Activated naive CD4-positive, alpha-beta T cell (primary cell): ENCODE data around the gene ELAVL1.
A peak's percentile ranks its signal among the peaks of the same experiment; 100 is the strongest.
"Not testable (repeated sequence)": the region's sequence is repeated elsewhere in the genome, so short reads cannot be mapped to it uniquely, and the experiment has no call there.

Experiments
- DNase-seq, 4 experiments: peaks; one replicate each; lab custom pipeline; 2025; lab: John Stamatoyannopoulos, UW

The ELAVL1 gene

DNA sequence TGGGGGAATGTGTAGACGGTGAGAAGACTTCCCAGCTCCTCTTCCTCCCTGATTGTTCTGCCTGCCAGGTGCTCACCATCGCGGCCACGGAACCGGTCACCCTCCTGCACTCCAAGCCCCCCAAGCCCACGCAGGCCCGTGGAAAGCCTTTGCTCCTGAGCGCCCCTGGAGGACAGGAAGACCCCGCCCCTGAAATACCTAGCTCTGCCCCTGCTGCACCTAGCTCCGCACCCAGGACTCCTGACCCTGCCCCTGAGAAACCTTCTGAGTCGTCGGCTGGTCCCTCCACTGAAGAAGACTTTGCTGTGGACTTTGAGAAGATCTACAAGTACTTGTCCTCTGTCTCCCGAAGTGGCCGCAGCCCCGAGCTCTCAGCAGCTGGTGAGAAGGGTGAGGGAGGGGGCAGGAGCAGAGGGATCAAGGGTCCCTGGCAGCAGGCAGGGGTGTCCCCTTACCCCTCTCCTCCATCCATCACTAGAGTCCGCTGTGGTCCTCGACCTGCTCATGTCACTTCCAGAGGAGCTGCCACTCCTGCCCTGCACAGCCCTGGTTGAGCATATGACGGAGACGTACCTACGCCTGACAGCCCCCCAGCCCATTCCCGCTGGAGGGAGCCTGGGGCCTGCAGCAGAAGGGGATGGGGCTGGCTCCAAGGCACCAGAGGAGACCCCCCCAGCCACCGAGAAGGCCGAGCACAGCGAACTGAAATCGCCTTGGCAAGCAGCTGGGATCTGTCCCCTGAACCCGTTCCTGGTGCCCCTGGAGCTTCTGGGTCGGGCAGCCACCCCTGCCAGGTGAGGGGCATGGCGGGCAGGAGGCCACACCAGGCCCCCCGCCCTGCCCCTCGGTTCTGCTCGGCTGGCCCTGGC, 83.2 kb downstream of the ELAVL1 start:
- no peak for DNase-seq

DNA sequence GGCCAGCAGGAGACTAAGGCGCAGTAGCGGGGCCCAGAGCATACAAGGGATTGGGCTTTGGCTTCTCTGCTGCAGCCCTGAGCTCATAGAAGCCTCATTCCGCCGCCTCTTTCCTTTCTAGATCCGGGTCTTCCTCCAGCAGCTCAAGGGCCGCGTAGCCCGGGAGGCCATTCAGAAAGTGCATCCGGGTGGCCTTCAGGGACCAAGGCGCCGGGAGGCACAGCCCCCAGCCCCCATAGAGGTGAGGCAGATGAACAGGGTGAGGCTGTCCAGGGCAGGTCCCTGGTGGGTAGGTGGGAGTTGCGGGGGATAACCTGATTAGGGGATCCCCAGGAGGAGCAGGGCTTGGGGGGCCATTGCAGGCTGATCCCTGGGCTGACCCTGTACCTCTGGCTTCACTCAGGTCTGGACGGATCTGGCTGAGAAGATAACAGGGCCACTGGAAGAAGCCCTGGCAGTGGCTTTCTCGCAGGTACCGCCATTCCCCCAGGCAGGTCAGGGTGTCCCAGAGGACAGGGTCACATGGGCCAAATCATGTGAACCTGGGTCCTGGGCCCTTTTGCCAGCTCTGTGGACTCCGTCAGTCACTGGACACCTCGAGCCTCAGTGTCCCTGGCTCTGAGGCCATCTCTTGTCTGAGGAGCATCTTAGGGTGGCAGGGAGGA, 84.0 kb downstream of the ELAVL1 start:
- no peak for DNase-seq

DNA sequence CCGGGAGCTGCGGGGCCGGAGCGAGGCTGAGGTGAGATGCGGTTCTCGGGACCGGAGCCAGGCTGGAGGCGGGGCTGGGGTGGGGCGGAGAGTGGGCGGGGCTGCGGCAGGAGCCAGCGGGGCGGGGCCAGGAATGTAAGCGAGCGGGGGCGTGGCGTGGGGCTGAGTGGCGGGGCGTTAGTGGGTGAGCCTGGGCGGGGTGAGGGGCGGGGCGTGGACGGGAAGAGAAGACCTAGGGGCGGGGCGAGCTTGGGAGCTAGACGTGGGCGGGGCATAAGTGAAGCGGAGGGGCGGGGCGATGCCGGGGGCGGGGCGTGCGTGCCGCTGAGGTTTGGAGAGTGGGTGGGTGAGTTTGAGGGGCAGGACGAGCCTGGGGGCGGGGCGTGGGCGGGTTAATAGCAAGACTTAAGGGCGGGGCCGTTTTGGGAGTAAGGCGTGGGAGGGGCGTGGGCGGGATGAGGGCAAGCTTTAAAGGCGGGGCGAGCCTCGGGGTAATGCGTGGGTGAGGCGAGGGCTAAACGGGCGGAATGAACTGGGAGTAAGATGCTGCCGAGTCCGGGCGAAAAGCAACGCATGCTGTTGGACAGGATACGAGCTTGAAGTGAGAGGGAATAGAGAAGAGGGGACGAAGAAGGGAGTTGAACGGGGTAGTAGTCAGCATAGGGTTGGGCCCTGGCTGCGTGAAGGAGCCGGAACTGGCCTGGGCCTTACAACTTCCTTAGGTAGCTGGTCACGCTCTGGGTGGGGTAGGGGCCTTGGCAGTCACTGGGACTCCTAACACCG, 84.7 kb downstream of the ELAVL1 start:
- peak; percentile 90 to 100 (median 100) for DNase-seq

GRCh38 chr19:7919610-7920518, 85.6 kb downstream of the ELAVL1 start, which contains the start of gene SNAPC2:
Gene SNAPC2, plus strand, starts transcription at chr19:7920338. Its CDS starts 29 bp downstream, at chr19:7920367.
- DNase-seq: peak; percentile 84 to 95 (median 90)

GRCh38 chr19:7918615-7919421, 86.6 kb downstream of the ELAVL1 start:
- no peak for DNase-seq

DNA sequence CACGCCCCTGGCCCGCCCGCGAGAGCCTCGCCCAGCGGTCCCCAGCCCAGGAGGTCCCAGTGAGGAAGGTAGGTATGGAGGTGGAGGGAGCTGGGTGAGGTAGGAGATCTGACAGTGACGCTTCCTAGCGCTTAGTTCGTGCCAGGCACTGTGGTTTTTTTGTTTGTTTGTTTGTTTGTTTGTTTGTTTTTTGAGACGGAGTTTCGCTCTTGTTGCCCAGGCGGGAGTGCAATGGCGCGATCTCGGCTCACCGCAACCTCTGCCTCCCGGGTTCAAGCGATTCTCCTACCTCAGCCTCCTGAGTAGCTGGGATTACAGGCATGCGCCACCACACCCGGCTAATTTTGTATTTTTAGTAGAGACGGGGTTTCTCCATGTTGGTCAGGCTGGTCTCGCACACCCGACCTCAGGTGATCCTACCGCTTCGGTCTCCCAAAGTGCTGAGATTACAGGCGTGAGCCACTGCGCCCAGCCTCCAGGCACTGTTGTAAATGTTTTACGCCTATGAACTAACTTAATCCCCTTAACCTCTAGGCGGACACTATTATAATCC, 87.3 kb downstream of the ELAVL1 start:
- not testable (repeated sequence) for DNase-seq

GRCh38 chr19:7917267-7918061, 88.0 kb downstream of the ELAVL1 start:
- peak in 3 of 4 experiments; percentile 20 to 60 (median 35) for DNase-seq

GRCh38 chr19:7916955-7917266, 88.5 kb downstream of the ELAVL1 start:
- DNase-seq: no peak

DNA sequence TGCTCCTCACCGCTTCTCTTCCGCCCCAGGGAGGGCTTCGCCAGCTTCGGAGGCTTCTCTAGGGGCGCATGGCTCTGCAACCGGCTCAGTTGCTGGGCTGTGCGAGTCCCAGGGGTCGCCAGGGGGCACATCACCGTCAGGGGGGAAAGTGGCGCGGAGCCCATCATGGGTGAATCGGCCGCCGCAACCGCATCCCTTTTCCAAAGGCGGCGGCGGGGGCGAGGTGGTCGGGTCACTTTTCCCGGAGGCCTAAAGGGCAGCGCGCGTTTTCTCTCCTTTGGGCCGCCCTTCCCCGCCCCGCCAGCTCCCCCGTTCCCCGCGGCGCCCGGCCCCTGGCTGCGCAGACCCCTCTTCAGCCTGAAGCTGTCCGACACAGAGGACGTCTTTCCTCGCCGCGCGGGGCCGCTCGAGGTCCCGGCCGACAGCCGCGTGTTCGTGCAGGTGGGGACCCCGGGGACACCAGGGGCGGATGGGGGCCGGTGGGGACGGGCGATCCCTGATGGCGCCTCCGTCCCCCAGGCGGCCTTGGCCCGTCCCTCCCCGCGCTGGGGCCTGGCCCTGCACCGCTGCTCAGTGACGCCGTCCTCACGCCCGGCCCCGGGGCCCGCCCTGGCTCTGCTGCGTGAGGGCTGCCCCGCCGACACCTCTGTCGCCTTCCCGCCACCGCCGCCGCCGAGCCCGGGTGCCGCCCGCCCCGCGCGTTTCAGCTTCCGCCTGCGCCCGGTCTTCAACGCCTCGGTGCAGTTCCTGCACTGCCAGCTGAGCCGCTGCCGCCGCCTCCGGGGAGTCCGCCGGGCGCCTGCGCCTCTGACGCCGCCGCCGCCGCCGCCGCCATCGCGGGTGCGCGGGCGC, 89.1 kb downstream of the ELAVL1 start:
- peak in 3 of 4 experiments; percentile 19 to 44 (median 31) for DNase-seq

- DNase-seq: no peak
Measured at GRCh38 chr19:7915250-7916102, 90.0 kb downstream of the ELAVL1 start.

DNA sequence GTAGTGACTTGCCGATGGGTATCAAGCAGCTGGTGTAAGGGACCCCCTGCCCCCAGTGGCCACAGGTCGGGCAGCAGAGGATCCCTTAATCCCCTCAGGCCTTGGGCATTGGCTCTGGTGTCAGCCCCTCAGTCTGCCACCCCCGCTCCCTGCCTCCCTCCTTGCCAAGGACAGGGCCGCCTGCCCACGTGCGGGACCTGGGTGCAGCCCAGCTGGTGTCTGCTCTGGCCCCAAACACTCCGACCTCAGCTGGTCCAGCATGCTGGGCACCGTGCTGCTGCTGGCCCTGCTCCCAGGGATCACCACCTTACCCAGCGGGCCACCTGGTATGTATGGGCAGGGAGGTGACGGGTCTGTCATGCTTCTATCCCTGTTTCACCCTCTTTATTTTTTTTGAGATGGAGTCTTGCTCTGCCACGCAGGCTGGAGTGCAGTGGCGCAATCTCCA, 90.8 kb downstream of the ELAVL1 start, which contains the start of gene TGFBR3L:
Gene TGFBR3L, plus strand, starts transcription at position 233 of the 448 bp plus-strand sequence.
- no peak for DNase-seq

DNA sequence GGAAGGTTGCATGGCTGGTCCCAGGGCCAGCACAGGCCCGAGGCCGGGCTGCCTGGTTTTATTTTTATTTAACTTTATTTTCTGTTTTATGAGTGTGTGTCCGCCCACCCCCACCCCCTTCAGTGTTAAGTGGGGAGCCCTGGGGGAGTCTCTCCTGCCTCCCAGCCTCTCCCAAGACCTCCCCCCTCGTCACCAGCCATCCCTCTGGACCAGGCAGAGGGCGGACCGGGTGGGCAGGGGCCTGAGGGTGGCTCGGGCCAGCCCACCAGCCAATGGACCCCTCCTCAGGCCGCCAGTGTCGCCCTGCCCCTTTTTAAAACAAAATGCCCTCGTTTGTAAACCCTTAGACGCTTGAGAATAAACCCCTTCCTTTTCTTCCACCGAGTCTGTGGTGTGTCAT, 91.3 kb downstream of the ELAVL1 start:
- no peak for DNase-seq

DNA sequence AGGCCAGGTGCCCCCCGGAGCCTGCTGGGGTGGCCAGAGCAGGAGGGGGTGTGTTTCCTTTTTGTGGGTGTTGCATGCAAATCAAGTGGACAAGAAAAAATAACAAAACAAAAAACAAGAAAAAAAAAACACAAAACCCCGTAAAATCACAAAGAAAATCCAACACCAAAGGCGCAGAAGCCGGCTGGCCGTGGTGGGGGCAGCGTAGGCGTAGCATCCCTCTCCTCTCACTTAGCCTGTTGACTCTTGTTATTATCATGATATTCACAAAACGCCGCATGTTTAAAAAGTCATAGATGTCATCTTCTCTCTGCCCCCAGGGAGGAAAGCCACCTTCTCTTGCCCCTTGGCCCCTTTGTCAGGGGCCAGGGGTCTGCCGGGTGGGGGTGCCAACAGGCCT, 91.8 kb downstream of the ELAVL1 start:
- DNase-seq: no peak

DNA sequence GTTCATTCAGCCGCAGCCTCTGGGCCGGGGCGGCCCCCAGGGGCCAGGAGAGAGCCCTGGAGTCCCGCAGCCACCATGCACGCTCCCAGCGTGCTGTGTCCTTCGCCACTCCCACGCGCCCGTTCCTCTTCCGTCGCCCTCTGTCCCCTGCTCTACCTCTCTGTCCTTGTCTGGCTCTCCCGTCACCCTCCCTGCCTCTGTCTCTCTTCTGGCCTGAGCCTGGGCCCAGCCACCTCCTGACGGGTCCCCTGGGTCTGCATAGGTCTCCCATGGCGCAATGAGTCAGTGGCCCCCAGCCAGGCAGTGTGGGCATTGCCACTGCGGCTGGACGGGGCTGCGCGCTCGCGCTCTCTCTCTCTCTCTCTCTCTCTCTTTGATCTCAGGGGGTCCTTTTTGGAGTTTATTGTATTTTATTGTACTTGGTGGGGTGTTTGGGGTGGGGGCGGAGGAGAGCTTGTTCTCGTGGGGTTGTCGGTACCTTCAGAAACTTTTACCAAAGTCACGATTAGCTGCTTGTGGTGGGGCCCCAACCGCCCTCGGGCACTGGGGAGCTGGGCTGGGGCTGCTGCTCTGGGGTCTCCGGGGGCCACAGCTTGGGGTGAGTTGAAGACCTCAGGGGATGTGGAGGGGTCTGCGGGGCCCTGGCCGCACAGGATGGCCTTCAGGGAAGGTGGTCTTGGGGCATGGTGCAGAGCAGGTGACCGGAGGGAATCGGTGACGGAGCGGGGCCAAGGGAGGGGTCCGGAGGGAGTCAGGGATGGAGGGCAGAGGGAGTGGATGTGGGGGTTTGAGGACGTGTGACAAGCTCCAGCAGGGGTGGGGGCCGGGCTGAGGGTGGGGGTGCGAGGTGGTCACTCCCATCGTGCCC, 92.5 kb downstream of the ELAVL1 start:
- DNase-seq: no peak

DNA sequence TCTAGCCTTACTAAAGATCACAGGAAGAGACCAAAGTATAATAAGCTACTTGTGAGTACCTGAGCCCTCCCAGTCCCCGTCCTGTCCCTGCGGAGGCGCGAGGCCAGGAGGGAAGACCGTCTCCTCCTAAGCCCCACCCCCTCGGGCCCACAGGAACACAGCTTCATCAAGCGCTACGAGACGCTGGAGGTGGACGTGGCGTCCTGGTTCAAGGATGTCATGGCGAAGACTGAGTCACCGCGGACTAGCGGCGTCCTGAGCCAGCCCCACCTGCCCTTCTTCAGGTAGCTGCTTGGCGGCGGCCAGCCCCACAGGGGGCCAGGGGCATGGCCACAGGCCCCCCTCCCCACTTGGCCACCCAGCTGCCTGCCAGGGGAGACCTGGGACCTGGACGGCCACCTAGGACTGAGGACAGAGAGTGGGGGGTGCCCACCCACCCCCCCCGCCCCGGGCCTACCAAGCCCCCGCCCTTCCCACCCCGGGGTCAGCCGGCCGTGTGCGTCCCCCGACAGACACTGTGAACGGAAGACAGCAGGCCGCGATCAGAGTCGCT, 93.2 kb downstream of the ELAVL1 start:
- no peak for DNase-seq

DNA sequence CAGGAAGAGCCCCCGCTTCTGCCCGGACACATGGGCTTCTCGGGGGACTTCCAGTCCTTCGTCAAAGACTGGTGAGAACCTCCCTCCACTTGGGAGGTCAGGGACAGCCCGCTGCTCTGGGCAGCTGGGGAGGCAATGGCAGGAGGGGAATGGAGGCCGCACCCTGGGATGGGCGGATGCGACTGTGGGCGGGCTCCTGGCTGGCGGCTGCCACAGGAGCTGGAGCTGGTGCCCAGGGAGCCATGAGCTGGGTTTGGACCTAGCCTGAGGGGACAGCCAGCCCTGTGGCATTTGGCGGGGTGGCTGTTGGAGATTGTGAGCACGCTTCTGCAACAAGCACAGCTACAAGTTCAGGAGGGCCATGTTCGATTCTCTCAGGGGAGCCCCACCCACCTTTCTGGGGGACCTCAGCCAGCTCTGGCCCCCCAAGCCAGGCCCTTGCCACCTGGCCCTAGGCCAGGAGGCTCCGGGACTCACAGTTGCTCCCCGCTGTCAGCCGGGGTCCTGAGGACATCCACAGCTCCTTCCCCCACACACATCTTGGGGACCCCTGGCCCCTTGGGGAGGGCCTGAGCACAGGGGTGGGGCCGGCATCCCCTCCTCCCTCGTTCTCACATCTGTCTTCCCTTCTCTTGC, 93.8 kb downstream of the ELAVL1 start:
- no peak for DNase-seq
